Muscle of arm (tissue), 12 donors: ENCODE data around the gene VEZT. TPM values are rescaled to one million over a fixed set of nuclear protein-coding genes. Genes with fewer than 3 reads are reported as not detected.
"Not testable (repeated sequence)": the region's sequence is repeated elsewhere in the genome, so short reads cannot be mapped to it uniquely, and the experiment has no call there.

Experiments used
- DNase-seq: peaks from one replicate; pipeline ENCODE4 v3.0.0-alpha.2; 2013
- polyA plus RNA-seq, 12 donors: library from polyadenylated mRNA; unstranded; fragments of 120-200 nt; gene quantifications; one replicate each; pipeline ENCODE4 v1.2.1, GENCODE V29; 2013; ENCODE audit not compliant: insufficient read length in 12 of 12

VEZT gene
- polyA plus RNA-seq, 12 donors = 72.8 to 118 (median 84.9) TPM; not detected in 1

DNA sequence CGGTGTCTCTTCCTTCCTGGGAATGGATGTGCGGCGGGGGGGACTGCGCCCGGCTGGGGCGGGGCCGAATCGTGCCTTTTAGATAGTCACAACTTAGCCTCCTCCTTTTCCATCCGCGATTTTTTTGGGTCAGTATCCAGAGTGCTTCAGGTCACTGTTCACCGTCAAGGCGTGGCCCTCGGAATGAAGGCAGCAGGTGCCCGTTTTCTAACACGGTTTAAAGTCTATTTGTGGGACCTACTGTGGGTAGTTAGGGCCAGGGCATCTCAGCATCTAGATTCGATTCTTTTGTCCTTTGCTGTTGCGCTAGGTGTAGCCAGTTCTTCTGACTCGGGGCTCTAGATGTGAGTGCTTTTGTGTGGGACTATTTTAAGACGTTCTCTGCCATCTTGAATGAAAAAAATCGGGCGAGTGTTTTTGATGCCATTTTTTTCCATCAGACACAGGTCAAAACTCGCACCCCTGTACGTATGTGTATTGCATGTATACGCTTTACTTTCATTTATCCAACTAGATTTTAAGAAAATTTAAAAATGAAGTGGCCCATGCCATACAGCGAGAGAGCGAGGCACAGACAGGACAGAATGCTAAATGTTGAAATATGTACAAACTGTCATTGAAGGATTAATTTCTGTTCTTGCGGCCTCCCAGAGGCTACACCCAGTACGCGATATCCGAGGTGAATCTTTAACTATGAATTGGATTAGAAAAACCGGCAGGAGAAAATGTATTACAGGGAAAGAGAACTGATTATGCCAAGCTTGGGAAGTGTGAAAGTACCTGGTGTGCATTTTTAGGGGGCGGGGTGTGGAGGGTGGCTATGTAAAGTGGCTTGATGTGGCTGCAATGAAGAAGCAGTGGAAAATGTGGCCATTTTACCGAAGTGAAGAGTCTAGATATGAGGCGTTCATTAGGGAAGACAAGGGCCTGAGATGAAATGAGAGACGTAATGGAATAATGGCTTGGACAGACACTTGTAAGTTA lies 835 bp downstream of the VEZT start:
- DNase-seq = no peak

- DNase-seq = no peak
Observed at GRCh38 chr12:95220190-95220589, 2.6 kb downstream of the VEZT start.

DNA sequence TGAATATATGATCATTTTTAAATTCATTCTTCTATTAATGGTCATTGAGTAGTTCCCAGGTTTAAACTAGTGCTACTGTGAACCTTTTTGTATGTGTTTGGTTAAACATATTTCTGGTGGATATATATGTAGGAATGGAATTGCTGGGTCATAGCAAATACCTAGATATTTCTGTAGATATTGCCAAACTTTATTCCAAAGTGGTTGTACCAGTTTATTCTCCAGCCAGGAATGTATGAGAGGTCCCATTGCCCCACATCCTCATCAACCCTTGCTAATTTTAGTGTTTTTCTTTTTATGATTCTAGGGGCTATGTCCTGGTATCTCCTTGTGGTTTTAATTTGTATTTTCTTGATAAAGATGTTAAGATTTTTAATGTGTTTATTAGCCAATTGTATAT lies 3.1 kb downstream of the VEZT start:
- DNase-seq = no peak

DNA sequence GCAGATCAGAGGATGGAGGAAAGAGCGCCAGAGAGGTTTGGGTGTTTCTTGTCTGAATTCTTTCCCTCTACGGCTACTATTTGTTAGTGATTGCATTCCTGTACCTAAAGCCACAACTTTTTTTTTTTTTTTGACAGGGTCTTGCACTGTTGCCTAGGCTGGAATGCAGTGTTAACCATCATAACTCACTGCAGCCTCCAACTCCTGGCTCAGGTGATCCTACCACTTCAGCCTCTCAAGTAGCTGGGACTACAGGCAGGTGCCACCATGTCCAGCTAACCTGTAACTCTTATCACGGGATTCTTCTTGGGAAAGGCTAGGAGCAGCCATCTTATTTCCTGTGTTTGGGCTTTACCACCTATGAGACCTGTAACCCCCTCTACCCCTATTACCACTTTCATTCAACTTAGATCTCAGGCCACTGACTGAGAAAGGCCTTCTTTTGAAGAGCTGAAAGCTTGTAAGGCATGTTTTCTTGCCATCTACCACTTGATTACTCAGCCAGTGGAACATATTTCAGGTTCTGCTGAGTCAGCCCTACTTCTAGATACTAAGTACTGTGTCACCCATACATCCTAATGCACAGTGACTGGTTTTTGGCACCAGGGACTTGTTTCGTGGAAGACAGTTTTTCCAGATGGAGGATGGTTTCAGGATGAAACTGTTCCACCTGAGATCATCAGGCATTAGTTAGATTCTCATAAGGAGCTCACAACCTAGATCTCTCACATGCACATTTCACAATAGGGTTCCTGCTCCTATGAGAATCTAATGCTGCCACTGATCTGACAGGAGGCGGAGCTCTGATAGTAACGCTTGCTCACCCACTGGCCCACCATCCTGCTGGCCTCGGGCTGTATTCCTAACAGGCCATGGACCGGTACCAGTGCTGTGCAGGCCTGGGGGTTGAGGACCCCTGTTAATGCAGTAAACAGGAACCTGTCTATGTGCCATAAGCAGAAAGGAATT lies 6.9 kb downstream of the VEZT start:
- DNase-seq = no peak

DNA sequence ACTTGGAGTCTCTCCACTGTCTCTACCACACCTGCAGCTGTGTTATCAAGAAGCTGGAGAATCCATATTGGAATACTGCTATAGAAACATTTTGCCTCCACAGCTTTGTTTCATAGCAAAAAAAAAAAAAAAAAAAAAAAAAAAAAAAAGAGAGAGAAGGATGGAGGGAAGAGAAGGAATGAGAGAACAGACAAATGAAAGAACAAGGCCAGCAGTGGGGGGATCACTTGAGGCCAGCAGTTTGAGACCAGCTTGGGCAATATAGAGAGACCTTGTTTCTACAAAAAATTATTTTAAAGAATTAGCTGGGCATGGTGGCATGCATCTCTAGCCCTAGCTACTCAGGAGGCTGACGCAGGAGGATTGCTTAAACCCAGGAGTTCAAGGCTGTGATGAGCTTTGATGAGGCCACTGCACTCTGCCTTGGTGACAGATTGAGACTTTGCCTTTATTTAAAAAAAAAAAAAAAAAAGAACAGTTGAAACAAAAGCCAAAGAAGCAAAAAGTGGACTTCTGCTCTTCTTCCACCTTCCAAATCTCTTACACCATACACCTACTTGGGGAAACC lies 8.1 kb downstream of the VEZT start:
- no peak for DNase-seq

- no peak for DNase-seq
Observed at GRCh38 chr12:95227818-95228356, 10.3 kb downstream of the VEZT start.

DNA sequence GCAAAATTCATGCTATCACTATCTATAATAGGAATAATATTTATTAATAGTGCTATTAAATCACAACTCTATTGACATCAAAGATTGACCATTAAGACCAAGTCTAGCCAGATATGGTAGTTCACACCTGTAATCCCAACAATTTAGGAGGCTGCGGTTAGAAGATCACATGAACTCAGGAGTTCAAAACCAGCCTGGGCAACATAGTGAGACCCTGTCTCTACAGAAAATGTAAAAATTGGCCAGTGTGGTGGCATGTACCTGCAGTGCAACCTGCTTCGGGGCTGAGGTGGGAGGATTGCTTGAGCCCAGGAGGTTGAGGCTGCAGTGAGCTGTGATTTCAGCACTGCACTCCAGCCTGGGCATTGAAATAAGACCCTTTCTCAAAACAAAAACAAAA lies 11.0 kb downstream of the VEZT start:
- no peak for DNase-seq

- DNase-seq = no peak
Observed at GRCh38 chr12:95229636-95230035, 12.0 kb downstream of the VEZT start.

- DNase-seq = no peak
Observed at GRCh38 chr12:95230313-95230712, 12.7 kb downstream of the VEZT start.

DNA sequence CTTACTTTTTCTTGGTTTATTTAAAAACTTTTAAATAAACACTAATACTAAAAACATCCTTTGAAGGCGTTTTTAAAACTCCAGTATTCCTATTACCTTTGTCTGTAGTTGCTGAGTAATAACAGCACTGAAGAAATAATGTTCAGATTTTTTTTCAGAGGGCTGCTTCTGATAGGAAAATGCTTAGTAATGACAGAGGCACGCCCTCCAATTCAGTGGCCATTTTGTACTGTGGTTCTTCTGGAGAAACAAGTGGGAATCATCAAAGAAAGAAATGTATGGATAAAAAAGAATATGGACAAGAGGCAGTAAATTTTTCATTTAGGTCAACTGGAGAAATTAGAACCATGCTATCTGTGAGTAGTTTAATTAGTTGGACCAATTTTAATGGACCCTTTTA lies 13.6 kb downstream of the VEZT start:
- no peak for DNase-seq

GRCh38 chr12:95234187-95234586 lies 16.6 kb downstream of the VEZT start:
- DNase-seq = not testable (repeated sequence)

DNA sequence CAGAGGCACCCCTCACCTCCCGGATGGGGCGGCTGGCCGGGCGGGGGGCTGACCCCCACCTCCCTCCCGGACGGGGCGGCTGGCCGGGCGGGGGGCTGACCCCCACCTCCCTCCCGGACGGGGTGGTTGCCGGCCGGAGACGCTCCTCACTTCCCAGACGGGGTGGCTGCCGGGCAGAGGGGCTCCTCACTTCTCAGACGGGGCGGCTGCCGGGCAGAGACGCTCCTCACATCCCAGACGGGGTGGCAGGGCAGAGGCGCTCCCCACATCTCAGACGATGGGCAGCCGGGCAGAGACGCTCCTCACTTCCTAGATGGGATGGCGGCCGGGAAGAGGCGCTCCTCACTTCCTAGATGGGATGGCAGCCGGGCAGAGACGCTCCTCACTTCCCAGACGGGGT lies 18.0 kb downstream of the VEZT start:
- not testable (repeated sequence) for DNase-seq

GRCh38 chr12:95237315-95237714 lies 19.7 kb downstream of the VEZT start:
- DNase-seq = no peak

GRCh38 chr12:95238150-95238549 lies 20.5 kb downstream of the VEZT start:
- no peak for DNase-seq

DNA sequence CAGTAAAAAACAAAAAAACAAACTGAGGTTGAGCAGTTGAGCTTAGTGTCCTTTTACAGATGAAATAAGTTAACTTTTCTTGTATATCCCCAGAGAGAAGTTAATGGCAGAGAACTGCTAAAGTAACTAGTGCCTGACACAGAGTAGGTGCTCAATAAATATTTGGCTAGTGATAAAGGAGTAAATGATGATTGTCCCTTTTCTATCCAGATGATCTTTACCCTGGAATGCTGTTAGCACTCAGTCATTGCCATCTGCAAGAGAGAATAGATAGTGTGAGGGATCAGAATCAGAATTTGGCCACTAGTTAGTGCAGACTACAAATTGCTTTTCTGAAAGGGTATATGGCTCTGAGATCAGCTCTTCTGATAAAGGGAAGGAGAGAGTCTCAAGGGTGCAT lies 21.6 kb downstream of the VEZT start:
- no peak for DNase-seq

DNA sequence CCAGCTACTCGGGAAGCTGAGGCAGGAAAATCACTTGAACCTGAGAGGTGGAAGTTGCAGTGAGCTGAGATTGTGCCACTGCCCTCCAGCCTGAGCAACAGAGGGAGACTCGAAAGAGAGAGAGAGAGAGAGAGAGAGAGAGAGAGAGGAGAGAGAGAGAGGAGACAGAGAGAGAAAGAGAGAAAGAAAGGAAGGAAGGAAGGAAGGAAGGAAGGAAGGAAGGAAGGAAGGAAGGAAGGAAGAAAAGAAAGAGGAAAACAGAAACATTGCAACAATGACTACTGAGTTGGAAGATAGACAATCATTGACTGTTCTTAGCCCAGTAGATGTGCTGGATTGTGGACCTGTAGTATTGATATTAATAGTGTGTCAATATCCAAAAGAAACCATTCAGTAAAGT lies 22.2 kb downstream of the VEZT start:
- DNase-seq = not testable (repeated sequence)

DNA sequence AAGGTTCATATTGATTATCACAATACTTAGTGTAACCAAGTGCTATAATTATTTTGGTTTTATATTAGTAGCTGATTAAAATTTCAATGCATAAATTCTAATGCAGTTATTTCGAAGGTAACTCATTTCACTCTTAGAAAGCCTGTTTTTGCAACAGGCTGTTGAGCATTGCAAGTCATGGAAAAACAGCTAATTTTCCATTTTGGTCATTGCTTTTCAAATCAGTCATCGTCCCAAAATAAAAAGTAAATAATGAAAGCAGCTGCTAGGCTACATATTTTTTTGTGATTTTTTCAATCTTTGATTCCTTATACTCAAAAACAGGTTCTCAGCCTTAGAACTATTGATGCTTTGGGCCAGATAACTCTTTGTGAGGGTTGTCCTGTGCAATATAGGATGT lies 22.9 kb downstream of the VEZT start:
- DNase-seq = no peak

DNA sequence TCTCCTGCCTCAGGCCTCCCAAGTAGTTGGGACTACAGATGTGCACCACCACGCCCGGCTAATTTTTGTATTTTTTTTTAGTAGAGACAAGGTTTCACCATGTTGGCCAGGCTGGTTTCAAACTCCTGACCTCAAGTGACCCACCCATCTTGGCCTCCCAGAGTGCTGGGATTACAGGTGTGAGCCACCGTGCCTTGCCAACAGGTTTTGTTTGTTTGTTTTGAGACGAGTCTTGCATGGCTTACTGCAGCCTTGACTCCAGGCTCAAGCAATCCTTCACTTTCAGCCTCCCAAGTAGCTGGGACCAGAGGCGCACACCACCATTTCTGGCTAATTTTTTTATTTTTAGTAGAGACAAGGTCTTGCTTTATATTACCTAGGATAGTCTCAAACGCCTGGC lies 23.5 kb downstream of the VEZT start:
- not testable (repeated sequence) for DNase-seq

DNA sequence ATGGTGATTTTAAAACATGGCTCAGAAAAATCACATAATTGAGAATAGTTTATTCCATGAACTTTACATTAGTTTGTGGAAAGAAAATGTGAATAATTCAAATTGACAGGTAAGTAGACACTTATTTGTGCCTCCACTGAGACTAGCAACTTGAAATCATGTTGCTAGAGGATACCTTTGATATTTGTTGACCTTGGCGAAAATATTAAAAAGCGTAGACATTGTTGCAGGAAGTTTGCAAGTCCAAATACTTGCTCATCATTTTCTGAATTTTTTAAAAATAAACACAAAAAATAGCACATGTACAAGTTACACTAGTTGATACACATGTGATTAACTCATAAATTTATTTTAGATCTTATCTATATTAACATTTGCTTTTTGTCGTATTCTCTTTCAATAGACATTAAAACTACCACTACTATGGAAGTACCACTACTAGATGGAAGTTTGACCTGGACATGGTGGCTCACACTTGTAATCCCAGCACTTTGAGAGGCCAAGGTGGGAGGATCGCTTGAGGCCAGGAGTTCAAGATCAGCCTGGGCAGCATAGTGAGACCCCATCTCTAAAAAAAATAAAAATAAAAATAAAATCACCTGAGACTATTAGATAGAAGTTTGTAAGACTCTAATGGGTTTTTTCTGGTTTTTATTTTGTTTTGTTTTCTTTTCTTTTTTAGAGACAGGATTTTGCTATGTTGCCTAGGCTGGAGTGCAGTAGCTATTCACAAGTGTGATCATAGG lies 24.3 kb downstream of the VEZT start:
- DNase-seq = no peak

GRCh38 chr12:95243497-95244183 lies 26.0 kb downstream of the VEZT start:
- DNase-seq = no peak
